ENCODE data around the gene AFF3. TPM values are rescaled to one million over a fixed set of nuclear protein-coding genes. Genes with fewer than 3 reads are reported as not detected.

AFF3 gene
- total RNA-seq, 1 experiment from 2014 or later: 0.61 TPM

- TF ChIP-seq POLR2A (IDR thresholded peaks at IDR 0.05; ENCODE audit: borderline replicate concordance, extremely low read depth, insufficient read depth, insufficient read length) (no peak), CEBPB (IDR thresholded peaks at IDR 0.05; ENCODE audit: low read depth) (no peak), ZFX (IDR thresholded peaks at IDR 0.05) (no peak)
Measured at GRCh38 chr2:99544608-99545007, 597.8 kb downstream of the AFF3 start (continued).

DNA sequence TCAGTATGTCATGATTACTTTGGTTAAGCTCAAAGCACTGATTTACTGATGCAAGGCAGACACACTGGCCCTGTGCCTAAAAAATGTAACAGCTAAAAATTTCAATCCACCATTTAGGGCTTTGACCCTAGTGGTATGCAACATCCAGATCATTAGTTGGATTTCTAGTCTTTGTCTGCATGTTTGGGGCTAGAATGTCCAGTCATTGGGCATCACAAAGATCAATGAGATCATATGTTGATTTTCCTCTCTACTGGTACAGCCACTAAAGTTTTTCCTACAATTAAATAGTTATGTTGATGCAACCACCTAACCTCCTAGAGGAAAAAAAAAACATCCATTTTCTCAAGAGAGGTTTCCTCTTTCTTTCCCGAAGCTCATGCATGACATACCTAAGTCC lies 599.1 kb downstream of the AFF3 start:
- no peak overlapping the region for H2AFZ ChIP-seq (ENCODE audit: low read depth, low read length, poor library complexity, severe bottlenecking)
- CTCF ChIA-PET: no interaction called here
- H3K4me3 ChIP-seq (replicated peaks in 1 of 2; ENCODE audit: low read depth in 1 of 2, low read length in 2 of 2): no peak overlapping the region
- H3K27ac ChIP-seq (ENCODE audit: low read depth, low read length): no peak overlapping the region
- no peak overlapping the region for H3K4me2 ChIP-seq (ENCODE audit: low read length)
- H4K20me1 ChIP-seq (ENCODE audit: insufficient read depth): no peaks in the 10 kb centered on the region
- TF ChIP-seq, protein P1, sequence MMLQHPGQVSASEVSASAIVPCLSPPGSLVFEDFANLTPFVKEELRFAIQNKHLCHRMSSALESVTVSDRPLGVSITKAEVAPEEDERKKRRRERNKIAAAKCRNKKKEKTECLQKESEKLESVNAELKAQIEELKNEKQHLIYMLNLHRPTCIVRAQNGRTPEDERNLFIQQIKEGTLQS (IDR thresholded peaks at IDR 0.05): no peak
- no peak for TF ChIP-seq YY1 (IDR thresholded peaks at IDR 0.05; ENCODE audit: extremely low read depth, insufficient replicate concordance, low read depth, low read length)
- TF ChIP-seq MAX (IDR thresholded peaks at IDR 0.05): no peak
- TF ChIP-seq, protein P2, sequence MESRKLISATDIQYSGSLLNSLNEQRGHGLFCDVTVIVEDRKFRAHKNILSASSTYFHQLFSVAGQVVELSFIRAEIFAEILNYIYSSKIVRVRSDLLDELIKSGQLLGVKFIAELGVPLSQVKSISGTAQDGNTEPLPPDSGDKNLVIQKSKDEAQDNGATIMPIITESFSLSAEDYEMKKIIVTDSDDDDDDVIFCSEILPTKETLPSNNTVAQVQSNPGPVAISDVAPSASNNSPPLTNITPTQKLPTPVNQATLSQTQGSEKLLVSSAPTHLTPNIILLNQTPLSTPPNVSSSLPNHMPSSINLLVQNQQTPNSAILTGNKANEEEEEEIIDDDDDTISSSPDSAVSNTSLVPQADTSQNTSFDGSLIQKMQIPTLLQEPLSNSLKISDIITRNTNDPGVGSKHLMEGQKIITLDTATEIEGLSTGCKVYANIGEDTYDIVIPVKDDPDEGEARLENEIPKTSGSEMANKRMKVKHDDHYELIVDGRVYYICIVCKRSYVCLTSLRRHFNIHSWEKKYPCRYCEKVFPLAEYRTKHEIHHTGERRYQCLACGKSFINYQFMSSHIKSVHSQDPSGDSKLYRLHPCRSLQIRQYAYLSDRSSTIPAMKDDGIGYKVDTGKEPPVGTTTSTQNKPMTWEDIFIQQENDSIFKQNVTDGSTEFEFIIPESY (IDR thresholded peaks at IDR 0.05; ENCODE audit: extremely low read depth, insufficient replicate concordance, low read length): no peak
- TF ChIP-seq ZNF274 (IDR thresholded peaks at IDR 0.05; ENCODE audit: low read depth, low read length): no peak
- TF ChIP-seq CEBPB (IDR thresholded peaks at IDR 0.05; ENCODE audit: low read depth): no peak
- TF ChIP-seq POLR2AphosphoS5 (IDR thresholded peaks at IDR 0.05; ENCODE audit: low read depth, low read length): no peak
- TF ChIP-seq JUND (IDR thresholded peaks at IDR 0.05): no peak
- TF ChIP-seq ELF1 (IDR thresholded peaks at IDR 0.05; ENCODE audit: borderline replicate concordance, low read depth): no peak
- no peak for TF ChIP-seq RAD21 (IDR thresholded peaks at IDR 0.05; ENCODE audit: low read depth)
- no peak for TF ChIP-seq SP1 (IDR thresholded peaks at IDR 0.05; ENCODE audit: low read depth)
- no peak for TF ChIP-seq TCF7L2 (IDR thresholded peaks at IDR 0.05; ENCODE audit: borderline replicate concordance, extremely low read depth, insufficient read depth, insufficient read length)
- TF ChIP-seq SIN3A (IDR thresholded peaks at IDR 0.05; ENCODE audit: low read depth): no peak
- TF ChIP-seq FOSL1 (IDR thresholded peaks at IDR 0.05; ENCODE audit: low read depth): no peak
- DNase-seq (ENCODE audit: low read depth, low spot score) (no peak), ATAC-seq (no peak)
- POLR2A ChIA-PET: no interaction called here
- no peaks in the 10 kb centered on the region for H3K79me2 ChIP-seq (ENCODE audit: insufficient read depth, low read length)
- intact Hi-C loops (cut with micrococcal nuclease): no loop called here
- no TSS peak for BruUV-seq (replicated peaks)
- no peaks in the 10 kb centered on the region for H3K4me1 ChIP-seq (ENCODE audit: control insufficient read depth in 1 of 2, insufficient read depth in 2 of 2, low read length in 2 of 2)
- no peaks in the 10 kb centered on the region for H3K36me3 ChIP-seq (ENCODE audit: control insufficient read depth in 1 of 2, insufficient read depth in 2 of 2, low read length in 2 of 2)
- H3K27me3 ChIP-seq (ENCODE audit: insufficient read depth, low read length): peaks cover 20% of the 10 kb centered on the region
- no peak overlapping the region for H3K9ac ChIP-seq (ENCODE audit: low read length)
- no peaks in the 10 kb centered on the region for H3K9me2 ChIP-seq (ENCODE audit: insufficient read depth)
- RAD21 ChIA-PET (ENCODE audit: low non-redundant PET in 1 of 2, low total read pairs in 2 of 2, uncharacterized antibody in 2 of 2, unreplicated experiment in 2 of 2): no interaction called here
- H3K9me3 ChIP-seq (ENCODE audit: control insufficient read depth in 1 of 2, insufficient read depth in 1 of 2, low read depth in 1 of 2, low read length in 2 of 2): no peaks in the 10 kb centered on the region

Data from HCT116 (cell line).